Sigmoid colon (tissue), 7 donors: ENCODE measurements around the gene C1QL1. TPM values are rescaled to one million over a fixed set of nuclear protein-coding genes. Genes with fewer than 3 reads are reported as not detected.

Experiments used
- DNase-seq: peaks from one replicate; pipeline ENCODE4 v3.0.0-alpha.2; 2019
- H3K27ac ChIP-seq, 4 donors: fragments of 200-600 bp; sonication (generic); one replicate each; pipeline ENCODE4 v1.5.1; 2016 to 2019; ENCODE audit warnings: mild to moderate bottlenecking in 1 of 4
- H3K27me3 ChIP-seq, 3 donors: fragments of 200-600 bp; sonication (generic); one replicate each; pipeline ENCODE4 v1.5.1; 2019; ENCODE audit warnings: mild to moderate bottlenecking in 1 of 3
- H3K36me3 ChIP-seq, 4 donors: fragments of 200-600 bp; sonication (generic); one replicate each; pipeline ENCODE4 v1.5.1; 2016 to 2019
- H3K4me1 ChIP-seq, 4 donors: fragments of 200-600 bp; sonication (generic); one replicate each; pipeline ENCODE4 v1.5.1; 2017 to 2019
- H3K4me3 ChIP-seq, 4 donors: fragments of 200-600 bp; sonication (generic); one replicate each; pipeline ENCODE4 v1.5.1; 2017 to 2019; ENCODE audit warnings: mild to moderate bottlenecking in 2 of 4, moderate library complexity in 1 of 4
- H3K9me3 ChIP-seq, 4 donors: fragments of 200-600 bp in 3 of 4; sonication (generic) in 3 of 4; one replicate each; pipeline versions ENCODE4 v1.5.1 to v1.6.1; 2013 to 2019
- EP300 ChIP-seq, 4 donors: sonication (generic); formaldehyde crosslinking; IDR thresholded peaks; one replicate each; pipeline ENCODE4 v1.6.1; 2017; ENCODE audit warnings: antibody characterized with exemption in 4 of 4
- POLR2A ChIP-seq, 2 donors: fragments of 450-650 bp; IDR thresholded peaks; one replicate each; pipeline ENCODE4 v1.6.1; 2016; ENCODE audit warnings: antibody characterized with exemption in 2 of 2, mild to moderate bottlenecking in 2 of 2, moderate library complexity in 2 of 2
- POLR2AphosphoS5 ChIP-seq, 4 donors: sonication (generic); formaldehyde crosslinking; IDR thresholded peaks; one replicate each; pipeline ENCODE4 v1.6.1; 2017; ENCODE audit warnings: antibody characterized with exemption in 4 of 4
- WGBS, 2 donors: extraction: QIAGEN DNeasy Blood & Tissue Kit; methylation state at CpG; one replicate each; pipeline ENCODE4 v1.1.7; 2013; 5-methylcytosine and 5-hydroxymethylcytosine counted together
- intact Hi-C: fragments of 100-400 bp; cut with DNase I; formaldehyde crosslinking; loops from one replicate; pipeline ENCODE4 v1.15.1; 2023
- polyA plus RNA-seq, 3 donors: library from polyadenylated mRNA; stranded (reverse); fragments of 200-250 nt; gene quantifications; one replicate each; pipeline ENCODE4 v1.2.3, GENCODE V29; 2013
- small RNA-seq, 3 donors: library from RNA; depleted of rRNA; stranded (forward); fragments of <200 nt; gene quantifications; one replicate each; pipeline ENCODE3, GENCODE V24; 2016
- total RNA-seq, 4 donors: library from RNA; depleted of rRNA; stranded (reverse); fragments of >200 nt; gene quantifications; one replicate each; pipeline ENCODE4 v1.1.0, GENCODE V29; 2016
- TF ChIP-seq, protein P1 (sequence below), 4 experiments: fragments of 450-650 bp in 3 of 4; fragments of 200-600 bp in 1 of 4; IDR thresholded peaks; one replicate each; pipeline ENCODE4 v1.5.1; 2016 to 2019; ENCODE audit warnings: antibody characterized with exemption in 4 of 4, mild to moderate bottlenecking in 3 of 4, moderate library complexity in 2 of 4
- donor health status: healthy with polysubstance abuse.
- donor health status: Bipolar disorder and iron deficiency.
- donor health status: healthy.

Gene C1QL1
- total and polyA plus RNA-seq, 7 donors = 0.41 to 4.3 (median 1.5) TPM; not detected in 1

DNA sequence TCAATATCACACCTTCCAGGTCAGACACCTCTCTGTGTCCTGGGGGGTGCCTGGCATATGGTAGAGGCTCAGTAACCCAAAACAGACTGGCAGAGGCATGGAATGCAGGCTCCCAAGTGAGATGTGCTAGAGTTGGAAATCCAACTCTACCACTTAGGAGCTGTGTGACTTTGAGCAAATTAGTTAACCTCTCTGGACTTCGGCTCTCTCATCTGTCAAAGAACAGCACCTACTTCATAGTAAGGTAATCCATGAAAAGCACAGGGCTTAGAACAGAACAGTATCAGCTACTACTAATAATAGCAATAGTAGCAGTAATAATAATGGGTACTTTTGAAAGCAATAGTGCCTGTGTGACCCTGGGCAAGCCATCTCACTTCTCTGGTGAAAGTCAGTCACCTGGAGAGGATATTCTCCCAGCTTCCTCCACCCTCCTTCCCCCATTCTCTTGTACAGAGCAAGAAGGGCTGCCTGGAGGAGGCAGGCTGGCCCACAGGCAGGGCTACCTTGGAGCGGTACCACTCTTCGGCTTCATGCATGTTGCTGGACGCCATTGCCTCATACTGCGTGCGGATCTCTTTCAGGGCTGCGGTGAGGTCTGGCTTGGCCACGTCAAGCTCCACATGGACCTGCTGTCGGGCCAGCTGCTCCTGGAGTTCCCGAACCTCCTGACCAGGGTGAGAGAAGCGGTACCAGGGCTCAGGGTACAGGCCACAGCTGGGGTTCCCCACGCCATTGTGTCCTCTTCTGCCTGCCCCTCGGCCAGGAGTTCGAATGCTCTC lies 55.1 kb downstream of the C1QL1 start:
- DNase-seq = peak; percentile 60
- WGBS, 2 donors = 87% methylated on average over 14 of the region's 14 CpGs
- H3K27ac ChIP-seq = no peak overlapping the region
- TF ChIP-seq POLR2A (IDR thresholded peaks at IDR 0.05) (no peak), EP300 (IDR thresholded peaks at IDR 0.05) (no peak), POLR2AphosphoS5 (IDR thresholded peaks at IDR 0.05) (no peak)
- TF ChIP-seq, protein P1, sequence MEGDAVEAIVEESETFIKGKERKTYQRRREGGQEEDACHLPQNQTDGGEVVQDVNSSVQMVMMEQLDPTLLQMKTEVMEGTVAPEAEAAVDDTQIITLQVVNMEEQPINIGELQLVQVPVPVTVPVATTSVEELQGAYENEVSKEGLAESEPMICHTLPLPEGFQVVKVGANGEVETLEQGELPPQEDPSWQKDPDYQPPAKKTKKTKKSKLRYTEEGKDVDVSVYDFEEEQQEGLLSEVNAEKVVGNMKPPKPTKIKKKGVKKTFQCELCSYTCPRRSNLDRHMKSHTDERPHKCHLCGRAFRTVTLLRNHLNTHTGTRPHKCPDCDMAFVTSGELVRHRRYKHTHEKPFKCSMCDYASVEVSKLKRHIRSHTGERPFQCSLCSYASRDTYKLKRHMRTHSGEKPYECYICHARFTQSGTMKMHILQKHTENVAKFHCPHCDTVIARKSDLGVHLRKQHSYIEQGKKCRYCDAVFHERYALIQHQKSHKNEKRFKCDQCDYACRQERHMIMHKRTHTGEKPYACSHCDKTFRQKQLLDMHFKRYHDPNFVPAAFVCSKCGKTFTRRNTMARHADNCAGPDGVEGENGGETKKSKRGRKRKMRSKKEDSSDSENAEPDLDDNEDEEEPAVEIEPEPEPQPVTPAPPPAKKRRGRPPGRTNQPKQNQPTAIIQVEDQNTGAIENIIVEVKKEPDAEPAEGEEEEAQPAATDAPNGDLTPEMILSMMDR (IDR thresholded peaks at IDR 0.05) = no peak
- H3K4me1 ChIP-seq = peaks cover 0 to 36% (median 29%) of the 10 kb centered on the region in 4 donors
- H3K4me3 ChIP-seq = no peak overlapping the region
- H3K9me3 ChIP-seq = no peaks in the 10 kb centered on the region
- intact Hi-C loops = loop anchor here (10.0 kb wide), 1 partner anchor 282 kb away; no protein-coding TSS in a partner anchor
- H3K36me3 ChIP-seq = no peaks in the 10 kb centered on the region
- H3K27me3 ChIP-seq = peaks cover 0 to 3% (median 0%) of the 10 kb centered on the region in 3 donors

DNA sequence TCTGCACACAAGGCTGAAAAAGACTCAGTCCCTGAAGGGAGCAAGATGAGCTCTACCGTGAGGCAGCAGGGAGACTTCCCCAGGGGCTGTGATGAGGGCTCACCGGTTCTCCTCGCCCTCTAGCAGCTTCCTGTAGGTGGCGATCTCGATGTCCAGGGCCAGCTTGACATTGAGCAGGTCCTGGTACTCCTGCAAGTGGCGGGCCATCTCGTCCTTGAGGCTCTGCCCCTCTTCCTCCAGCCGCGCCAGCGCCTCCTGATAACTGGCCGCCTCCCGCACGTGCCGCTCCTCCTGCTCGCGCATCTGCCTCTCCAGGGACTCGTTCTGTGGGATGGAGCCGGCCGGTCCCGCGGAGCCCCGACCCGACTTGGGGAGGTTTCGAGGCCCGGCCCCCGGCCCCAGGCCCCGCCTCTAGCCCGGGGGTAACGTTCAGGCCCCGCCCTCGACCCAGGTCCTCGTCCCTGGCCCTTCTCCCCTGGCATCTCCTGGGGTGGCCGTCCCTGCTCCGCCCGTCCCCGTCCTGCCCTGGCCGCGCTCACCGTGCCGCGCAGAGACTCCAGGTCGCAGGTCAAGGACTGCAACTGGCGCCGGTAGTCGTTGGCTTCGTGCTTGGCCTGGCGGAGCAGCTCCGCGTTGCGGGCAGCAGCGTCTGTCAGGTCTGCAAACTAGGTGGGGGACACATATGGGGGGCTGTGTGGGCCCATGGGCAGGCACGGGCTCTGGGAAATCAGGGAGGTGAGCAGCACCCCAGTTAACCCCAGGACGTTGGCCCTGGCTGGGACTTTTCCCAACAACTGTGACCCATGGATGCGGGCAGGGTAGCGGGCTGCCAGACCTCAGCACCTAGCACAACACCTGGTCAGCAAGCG lies 56.7 kb downstream of the C1QL1 start:
- Histone ChIP-seq H3K27me3 (peaks cover 0 to 3% (median 0%) of the 10 kb centered on the region in 3 donors), H3K4me1 (peaks cover 0 to 20% (median 15%) of the 10 kb centered on the region in 4 donors), H3K4me3 (peak overlapping the region in 3 of 4 donors; percentile 15 to 42 (median 35)), H3K27ac (peak overlapping the region in 1 of 4 donors; percentile 37), H3K36me3 (no peaks in the 10 kb centered on the region), H3K9me3 (no peaks in the 10 kb centered on the region)
- intact Hi-C loops = loop anchor here (10.0 kb wide), 1 partner anchor 283 kb away; no protein-coding TSS in a partner anchor
- 8 to 13% methylated on average over 56 of the region's 56 CpGs for WGBS, 2 donors
- no peak for TF ChIP-seq EP300 (IDR thresholded peaks at IDR 0.05)
- TF ChIP-seq POLR2A (IDR thresholded peaks at IDR 0.05) = no peak
- peak in 3 of 4 donors; percentile 42 to 73 (median 68) for TF ChIP-seq POLR2AphosphoS5 (IDR thresholded peaks at IDR 0.05)
- TF ChIP-seq, protein P1 (IDR thresholded peaks at IDR 0.05) = peak; percentile 22 to 38 (median 32)
- peak; percentile 84 for DNase-seq

DNA sequence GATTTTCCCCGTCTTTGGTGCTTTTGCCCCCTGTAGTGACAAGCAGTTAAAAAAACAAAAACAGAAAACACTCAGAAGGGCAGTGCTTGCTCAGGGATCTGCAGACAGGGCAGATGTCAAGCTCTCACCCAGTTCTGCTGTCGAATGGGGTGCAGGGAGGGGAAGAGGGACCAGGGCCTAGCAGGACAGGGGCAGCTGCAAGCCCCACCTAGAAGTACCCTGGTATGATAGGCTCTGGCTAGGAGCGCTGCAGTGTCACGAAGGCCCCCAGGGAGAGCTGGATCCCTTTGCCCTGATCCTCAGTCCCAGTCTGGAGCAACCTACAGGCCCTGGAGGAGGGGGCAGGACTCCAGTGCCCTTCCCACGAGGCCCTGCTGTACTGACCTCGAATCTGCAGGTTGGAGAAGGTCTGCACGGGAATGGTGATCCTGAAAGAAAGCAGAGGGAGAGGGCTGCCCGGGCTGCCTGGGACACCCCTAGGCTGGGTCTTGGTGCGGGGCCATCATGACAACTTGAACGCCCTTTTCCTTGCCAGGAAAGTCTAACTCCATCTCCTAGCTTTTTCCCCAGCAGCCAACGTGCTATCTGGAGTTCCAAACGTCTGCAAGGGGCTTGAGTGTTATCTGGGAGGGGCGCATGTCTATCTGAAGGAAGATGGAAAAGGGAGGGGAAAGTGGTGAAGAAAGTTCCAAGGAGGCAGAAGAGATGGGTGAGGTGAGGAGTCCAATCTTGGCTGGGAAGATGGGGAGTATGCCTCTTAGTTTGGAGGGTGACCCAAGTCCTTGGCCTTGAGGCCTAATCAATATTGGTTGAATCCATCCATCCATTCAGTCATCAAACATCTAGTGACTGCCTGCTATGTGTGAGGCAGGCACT lies 57.6 kb downstream of the C1QL1 start:
- peak; percentile 40 for DNase-seq
- intact Hi-C loops = loop anchor here (10.0 kb wide), 1 partner anchor 284 kb away; no protein-coding TSS in a partner anchor
- Histone ChIP-seq H3K27me3 (peaks cover 0 to 3% (median 0%) of the 10 kb centered on the region in 3 donors), H3K4me1 (peaks cover 0 to 16% (median 10%) of the 10 kb centered on the region in 4 donors), H3K36me3 (no peaks in the 10 kb centered on the region), H3K4me3 (no peak overlapping the region), H3K9me3 (no peaks in the 10 kb centered on the region), H3K27ac (peak overlapping the region in 2 of 4 donors; percentile 53 to 60)
- TF ChIP-seq POLR2AphosphoS5 (IDR thresholded peaks at IDR 0.05) (no peak), POLR2A (IDR thresholded peaks at IDR 0.05) (no peak), EP300 (IDR thresholded peaks at IDR 0.05) (no peak)
- TF ChIP-seq, protein P1 (IDR thresholded peaks at IDR 0.05) = no peak
- WGBS, 2 donors = 83 to 89% methylated on average over 13 of the region's 13 CpGs

Small RNAs within 50 kb of the gene (small RNA-seq; reads per million reads assigned to genes)
- gene AC015936.2 (0 reads per million in 3 donors), gene MIR6783 (0 reads per million in 3 donors)

Other genes starting within 250 kb of the C1QL1 start
- gene ADAM11, start 209.3 kb downstream of the C1QL1 start, total RNA-seq = 1 to 10 TPM; 1.8 to 3.3 (median 3.2) TPM
- gene ADAM11, start 209.3 kb downstream of the C1QL1 start, polyA plus RNA-seq = under 1 TPM in 2 of 3 donors, not detected in 1; under 0.01 to 0.61 TPM
- 100 to 1,000 TPM in 1 of 4 donors, 10 to 100 TPM in 3; 68.0 to 134 (median 82.7) TPM for gene GJC1, start 138.0 kb downstream of the C1QL1 start, total RNA-seq
- gene GJC1, start 138.0 kb downstream of the C1QL1 start, polyA plus RNA-seq = 1 to 10 TPM in 1 of 3 donors, under 1 TPM in 2; 0.23 to 4.7 (median 0.60) TPM
- 1 to 10 TPM in 2 of 4 donors, not detected in 2; 1.8 to 2.5 TPM for gene HIGD1B, start 120.4 kb downstream of the C1QL1 start, total RNA-seq
- 1 to 10 TPM in 1 of 3 donors, not detected in 2; 1.1 TPM for gene HIGD1B, start 120.4 kb downstream of the C1QL1 start, polyA plus RNA-seq
- gene EFTUD2, start 68.9 kb downstream of the C1QL1 start, total RNA-seq = 10 to 100 TPM; 33.7 to 93.1 (median 55.8) TPM
- gene EFTUD2, start 68.9 kb downstream of the C1QL1 start, polyA plus RNA-seq = 10 to 100 TPM; 20.6 to 48.4 (median 21.6) TPM
- not detected for gene GFAP, start 52.8 kb downstream of the C1QL1 start, total RNA-seq
- gene GFAP, start 52.8 kb downstream of the C1QL1 start, polyA plus RNA-seq = 1 to 10 TPM in 2 of 3 donors, not detected in 1; 1.3 to 2.4 TPM
- 1 to 10 TPM in 1 of 4 donors, under 1 TPM in 3; under 0.01 to 1.4 (median 0.30) TPM for gene KIF18B, start 20.5 kb downstream of the C1QL1 start, total RNA-seq
- gene KIF18B, start 20.5 kb downstream of the C1QL1 start, polyA plus RNA-seq = 10 to 100 TPM in 1 of 3 donors, 1 to 10 TPM in 1, under 1 TPM in 1; 0.60 to 10.5 (median 1.4) TPM
- gene DCAKD, start 83.3 kb upstream of the C1QL1 start, total RNA-seq = 10 to 100 TPM; 25.2 to 46.0 (median 31.9) TPM
- gene DCAKD, start 83.3 kb upstream of the C1QL1 start, polyA plus RNA-seq = 10 to 100 TPM in 1 of 3 donors, 1 to 10 TPM in 2; 5.1 to 14.7 (median 7.8) TPM
- gene NMT1, start 93.0 kb upstream of the C1QL1 start, total RNA-seq = 10 to 100 TPM; 41.0 to 59.2 (median 55.6) TPM
- 10 to 100 TPM; 13.2 to 38.4 (median 15.3) TPM for gene NMT1, start 93.0 kb upstream of the C1QL1 start, polyA plus RNA-seq
- 10 to 100 TPM; 27.4 to 45.7 (median 33.9) TPM for gene PLCD3, start 164.2 kb upstream of the C1QL1 start, total RNA-seq
- 100 to 1,000 TPM; 114 to 274 (median 137) TPM for gene PLCD3, start 164.2 kb upstream of the C1QL1 start, polyA plus RNA-seq
- gene ACBD4, start 167.4 kb upstream of the C1QL1 start, total RNA-seq = 10 to 100 TPM; 20.0 to 24.9 (median 21.9) TPM
- gene ACBD4, start 167.4 kb upstream of the C1QL1 start, polyA plus RNA-seq = 10 to 100 TPM; 13.2 to 36.5 (median 20.1) TPM
- gene HEXIM1, start 180.2 kb upstream of the C1QL1 start, total RNA-seq = 10 to 100 TPM; 41.0 to 60.9 (median 49.4) TPM
- gene HEXIM1, start 180.2 kb upstream of the C1QL1 start, polyA plus RNA-seq = 10 to 100 TPM; 21.6 to 38.8 (median 24.7) TPM
- 10 to 100 TPM in 2 of 4 donors, 1 to 10 TPM in 2; 7.5 to 14.7 (median 11.2) TPM for gene HEXIM2, start 193.6 kb upstream of the C1QL1 start, total RNA-seq
- 1 to 10 TPM; 1.8 to 7.8 (median 6.6) TPM for gene HEXIM2, start 193.6 kb upstream of the C1QL1 start, polyA plus RNA-seq